GM04504 (cell line): ENCODE data around the gene CTNNA3.

Experiments used
- DNase-seq: peaks from one replicate; pipeline ENCODE4 v3.0.0-alpha.2; 2012; ENCODE audit warnings: low read depth

Gene CTNNA3

DNA sequence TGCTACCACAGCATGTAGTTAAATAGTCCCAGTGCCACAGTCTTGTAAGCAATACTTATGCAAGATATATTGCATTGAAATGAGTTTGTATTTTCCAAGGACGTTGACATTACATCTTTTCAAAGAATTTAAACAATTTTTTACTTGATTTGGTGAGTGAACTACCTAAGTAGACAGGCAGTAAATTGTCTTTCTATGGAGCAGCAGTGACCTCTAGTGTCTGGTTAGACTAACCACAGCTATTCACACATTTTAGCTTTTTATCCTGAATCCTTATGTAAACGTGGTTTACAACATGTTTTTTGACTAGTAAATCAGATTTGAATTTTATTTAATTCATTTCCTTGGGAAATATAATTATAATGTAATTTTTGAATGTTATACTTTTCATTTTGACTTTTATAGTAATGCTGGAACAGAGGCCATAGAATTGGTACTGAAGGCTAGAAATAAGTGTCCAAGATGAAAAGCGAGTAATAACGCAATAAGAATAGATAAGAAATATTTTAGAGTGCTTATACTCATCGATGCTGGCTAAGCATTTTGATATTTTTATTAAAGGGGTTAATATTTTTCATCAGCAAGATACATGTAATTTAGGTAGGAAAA lies 764.6 kb downstream of the CTNNA3 start:
- peak; percentile 36 for DNase-seq

DNA sequence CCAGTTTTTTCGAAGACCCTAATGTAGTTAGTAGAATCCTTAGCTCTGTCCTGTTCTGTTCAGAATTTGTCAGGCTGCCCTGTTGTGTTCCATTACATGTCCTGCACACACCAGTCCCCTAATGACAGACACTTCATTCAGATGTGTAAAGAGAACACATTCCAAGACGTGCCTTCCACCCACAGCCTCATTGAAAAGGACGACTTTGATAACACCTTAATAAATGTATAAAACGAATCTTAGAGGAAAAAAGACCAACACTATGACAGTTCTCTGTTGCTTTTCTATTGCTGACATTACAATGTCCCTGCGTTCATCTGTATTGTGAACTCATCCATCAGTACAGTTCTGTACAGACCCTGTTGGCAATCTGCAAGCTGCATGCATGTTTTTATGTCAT lies 766.6 kb downstream of the CTNNA3 start:
- DNase-seq: no peak

DNA sequence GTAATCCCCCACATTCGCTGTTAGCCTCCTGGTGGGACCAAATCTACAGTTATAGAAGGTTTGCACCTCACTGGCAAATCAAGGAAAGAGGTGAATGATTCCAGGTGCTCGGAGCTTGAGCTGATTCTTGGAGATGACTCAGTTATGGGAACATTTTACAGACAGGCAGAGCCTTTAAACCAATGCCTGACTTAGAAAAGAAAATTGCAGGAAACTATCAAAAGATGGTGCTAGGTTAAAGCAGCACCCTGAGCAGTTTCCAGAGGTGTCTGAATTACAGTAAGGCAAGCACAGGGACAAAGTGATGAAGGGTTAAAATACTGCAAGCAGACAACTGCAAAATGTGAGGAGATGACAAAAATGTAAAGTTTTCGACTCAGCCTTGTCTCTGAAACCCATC lies 767.2 kb downstream of the CTNNA3 start:
- DNase-seq: no peak

DNA sequence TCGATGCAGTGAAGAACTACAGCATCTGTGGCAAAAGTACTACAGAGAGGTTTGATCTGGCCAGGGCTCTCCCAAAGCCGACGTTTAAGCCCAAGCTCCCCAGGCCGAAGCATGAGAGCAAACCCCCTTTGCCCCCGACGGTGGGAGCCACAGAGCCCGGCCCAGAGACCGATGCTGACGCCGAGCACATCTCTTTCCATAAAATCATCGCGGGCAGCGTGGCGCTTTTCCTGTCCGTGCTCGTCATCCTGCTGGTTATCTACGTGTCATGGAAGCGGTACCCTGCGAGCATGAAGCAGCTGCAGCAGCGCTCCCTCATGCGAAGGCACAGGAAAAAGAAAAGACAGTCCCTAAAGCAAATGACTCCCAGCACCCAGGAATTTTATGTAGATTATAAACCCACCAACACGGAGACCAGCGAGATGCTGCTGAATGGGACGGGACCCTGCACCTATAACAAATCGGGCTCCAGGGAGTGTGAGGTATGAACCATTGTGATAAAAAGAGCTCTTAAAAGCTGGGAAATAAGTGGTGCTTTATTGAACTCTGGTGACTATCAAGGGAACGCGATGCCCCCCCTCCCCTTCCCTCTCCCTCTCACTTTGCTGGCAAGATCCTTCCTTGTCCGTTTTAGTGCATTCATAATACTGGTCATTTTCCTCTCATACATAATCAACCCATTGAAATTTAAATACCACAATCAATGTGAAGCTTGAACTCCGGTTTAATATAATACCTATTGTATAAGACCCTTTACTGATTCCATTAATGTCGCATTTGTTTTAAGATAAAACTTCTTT lies 767.8 kb downstream of the CTNNA3 start:
- DNase-seq: no peak

- DNase-seq: no peak
Observed at GRCh38 chr10:66927251-66927935, 768.6 kb downstream of the CTNNA3 start.

DNA sequence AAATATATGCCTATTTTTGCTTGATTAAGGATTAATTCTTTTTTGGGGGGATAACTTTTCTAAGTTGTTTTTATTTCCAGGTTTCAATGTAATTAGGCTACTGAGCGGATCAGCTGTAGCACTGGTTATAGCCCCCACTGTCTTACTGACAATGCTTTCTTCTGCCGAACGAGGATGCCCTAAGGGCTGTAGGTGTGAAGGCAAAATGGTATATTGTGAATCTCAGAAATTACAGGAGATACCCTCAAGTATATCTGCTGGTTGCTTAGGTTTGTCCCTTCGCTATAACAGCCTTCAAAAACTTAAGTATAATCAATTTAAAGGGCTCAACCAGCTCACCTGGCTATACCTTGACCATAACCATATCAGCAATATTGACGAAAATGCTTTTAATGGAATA lies 769.2 kb downstream of the CTNNA3 start:
- no peak for DNase-seq

GRCh38 chr10:66925896-66926715 lies 769.9 kb downstream of the CTNNA3 start, which contains the start of gene LRRTM3:
Gene LRRTM3 (plus strand): TSS chr10:66926036.
- DNase-seq: peak; percentile 55

GRCh38 chr10:66925373-66925772 lies 770.6 kb downstream of the CTNNA3 start:
- no peak for DNase-seq

DNA sequence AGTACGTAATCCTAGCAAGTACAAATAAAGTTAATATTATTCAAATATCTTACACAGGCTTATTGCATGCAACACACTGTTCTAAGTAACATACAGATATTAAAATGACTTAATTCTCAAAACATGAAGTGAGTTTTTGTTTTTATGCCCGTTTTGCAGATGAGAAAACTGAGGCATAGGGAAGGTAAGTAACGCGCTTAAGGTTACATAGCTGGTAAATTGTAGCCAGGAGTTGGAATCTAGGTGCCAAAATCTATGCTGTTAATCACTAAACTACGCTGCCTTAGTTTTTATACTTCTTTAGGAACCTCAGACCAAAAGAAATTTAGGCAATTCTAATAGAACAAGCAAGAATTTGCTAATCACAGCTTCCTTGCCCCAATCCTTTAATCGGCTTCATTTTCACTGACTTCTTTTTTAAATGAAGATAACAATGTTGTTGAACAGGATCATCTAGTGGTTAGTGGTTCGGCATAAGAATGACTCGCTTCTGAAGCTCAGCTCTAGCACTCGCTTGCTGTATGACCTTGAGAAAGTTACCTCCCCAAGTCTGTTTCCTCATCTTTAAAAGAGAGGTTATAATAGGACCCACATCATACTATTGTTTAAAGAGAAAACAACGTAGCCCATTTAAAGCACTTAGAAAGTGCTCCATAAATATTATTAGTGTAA lies 771.2 kb downstream of the CTNNA3 start:
- DNase-seq: no peak

- no peak for DNase-seq
Observed at GRCh38 chr10:66919248-66919647, 776.7 kb downstream of the CTNNA3 start.

GRCh38 chr10:66917104-66917503 lies 778.9 kb downstream of the CTNNA3 start:
- no peak for DNase-seq

GRCh38 chr10:66916030-66916429 lies 780.0 kb downstream of the CTNNA3 start:
- no peak for DNase-seq

DNA sequence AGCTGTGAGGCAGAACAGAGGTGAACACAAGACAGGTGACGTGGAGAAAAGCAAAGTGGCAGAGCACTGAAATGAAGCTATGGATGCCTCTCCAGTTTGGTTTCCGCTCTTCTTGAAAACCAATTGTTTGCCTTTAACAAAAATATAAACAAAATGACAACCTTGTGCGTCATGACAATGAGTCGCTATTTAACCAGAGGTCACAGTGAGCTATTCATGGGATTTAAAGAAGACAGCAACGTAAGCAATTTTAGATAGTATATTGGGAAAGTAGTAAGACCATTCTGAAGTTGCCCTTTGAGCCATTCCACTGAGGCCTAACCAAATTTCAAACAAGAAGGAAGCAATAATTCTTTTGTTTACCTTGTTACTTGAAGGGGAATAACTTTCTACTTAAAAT lies 785.3 kb downstream of the CTNNA3 start:
- DNase-seq: no peak

DNA sequence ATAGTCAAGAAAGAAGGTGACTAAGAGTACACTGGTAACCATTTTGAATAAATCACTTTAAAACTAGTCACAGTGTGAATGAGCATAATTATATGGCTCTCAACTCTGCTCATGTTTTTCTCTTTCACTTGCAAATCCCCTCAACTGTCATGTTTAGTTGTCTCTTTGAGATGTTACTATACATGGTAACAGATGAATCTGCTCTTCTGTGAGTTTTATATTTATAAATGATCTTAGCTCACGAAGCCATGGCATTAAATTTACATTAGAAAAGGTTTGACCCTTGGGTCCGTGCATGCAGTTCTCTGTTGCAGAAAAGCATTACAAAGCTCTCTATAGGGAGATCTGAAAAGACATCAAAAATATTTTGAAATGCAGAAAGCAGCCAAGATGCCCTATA lies 803.1 kb downstream of the CTNNA3 start:
- no peak for DNase-seq

DNA sequence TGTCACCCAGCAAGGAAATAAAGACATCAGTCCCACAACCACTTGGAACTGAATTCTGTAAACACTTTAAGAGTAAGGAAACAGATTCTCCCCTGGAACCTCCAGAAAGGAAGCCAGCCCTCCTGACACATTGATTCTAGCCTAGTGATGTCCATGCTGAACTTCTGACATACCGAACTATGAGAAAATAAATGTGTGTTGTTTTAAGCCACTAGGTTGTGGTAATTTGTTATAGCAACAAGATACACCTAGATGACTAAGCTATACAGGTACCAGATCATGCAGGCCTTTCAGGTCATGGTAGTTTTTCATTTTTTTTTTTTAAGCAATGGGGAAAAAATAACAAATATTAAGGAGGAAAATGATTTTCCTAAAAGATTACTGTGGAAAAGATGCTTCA lies 807.8 kb downstream of the CTNNA3 start:
- no peak for DNase-seq

DNA sequence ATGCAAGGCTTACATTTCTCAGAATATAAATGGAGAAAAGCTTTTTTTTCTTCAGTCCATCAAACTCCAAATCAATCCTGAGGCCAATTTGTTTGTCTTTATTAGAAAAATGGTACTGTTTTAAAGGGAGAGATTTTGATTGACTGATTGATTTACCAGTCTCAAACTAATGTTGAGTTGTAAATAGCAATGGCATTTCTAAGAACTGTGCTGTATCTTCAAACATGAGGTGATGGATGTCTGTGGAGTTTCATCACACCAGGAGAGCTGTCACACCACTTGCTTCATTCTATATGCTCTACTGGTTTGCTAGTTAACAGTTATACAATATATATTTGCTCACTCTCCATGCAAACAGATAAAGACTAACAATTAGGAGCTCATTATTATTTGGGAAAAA lies 809.1 kb downstream of the CTNNA3 start:
- no peak for DNase-seq

DNA sequence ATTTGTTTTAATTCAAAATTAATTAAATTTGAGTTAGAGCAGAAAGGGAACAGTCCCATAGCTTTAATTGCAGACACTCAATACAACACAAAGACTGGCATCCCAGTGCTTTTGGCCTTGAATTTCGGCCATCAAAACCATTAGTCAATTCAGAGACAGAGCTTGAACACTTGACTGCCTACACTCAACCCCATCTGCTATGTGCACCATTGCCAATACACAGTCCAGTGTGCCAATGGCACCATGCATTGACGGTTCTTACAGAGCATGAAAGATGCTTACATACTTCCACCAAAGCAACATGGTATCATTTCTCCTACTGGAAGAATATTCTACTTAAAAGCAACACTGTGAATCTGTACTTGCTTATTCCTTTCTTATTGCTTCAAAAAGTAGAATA lies 813.7 kb downstream of the CTNNA3 start:
- DNase-seq: no peak

DNA sequence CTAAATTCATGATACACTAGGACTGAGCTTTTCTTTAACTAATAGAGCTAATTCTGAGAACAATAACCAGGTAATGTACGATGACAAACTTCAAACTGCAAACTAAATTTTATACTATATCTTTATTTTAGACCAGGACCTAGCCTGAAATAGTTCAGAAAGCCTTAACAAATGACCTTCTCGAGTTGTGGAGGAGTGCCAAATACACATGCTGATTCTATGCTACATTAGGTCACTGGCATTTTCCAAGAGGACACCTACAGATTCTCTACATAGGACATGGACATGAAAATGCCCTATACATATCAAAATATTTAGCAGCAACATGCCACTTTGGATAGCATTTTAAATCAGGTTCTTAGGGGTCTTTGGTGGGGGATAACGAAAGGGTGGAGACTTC lies 814.2 kb downstream of the CTNNA3 start:
- no peak for DNase-seq

DNA sequence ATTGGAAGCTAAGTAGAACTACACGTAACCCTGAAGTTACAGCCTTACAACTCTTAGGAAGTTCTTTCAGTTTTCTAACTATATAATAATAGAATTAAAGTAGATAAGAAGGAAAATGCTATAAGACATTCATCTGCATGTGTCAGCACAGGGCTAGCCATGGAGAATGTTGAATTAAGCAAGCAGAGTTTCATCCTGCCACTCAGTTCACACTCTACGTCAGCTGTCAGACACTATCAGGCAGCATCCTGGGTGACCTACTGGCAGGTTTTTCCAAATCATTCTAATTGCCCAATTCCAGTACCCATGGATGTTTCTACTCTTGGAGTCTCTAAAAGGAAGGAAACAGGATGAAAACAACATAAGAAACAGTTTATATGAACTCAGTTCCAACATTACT lies 815.2 kb downstream of the CTNNA3 start:
- no peak for DNase-seq

DNA sequence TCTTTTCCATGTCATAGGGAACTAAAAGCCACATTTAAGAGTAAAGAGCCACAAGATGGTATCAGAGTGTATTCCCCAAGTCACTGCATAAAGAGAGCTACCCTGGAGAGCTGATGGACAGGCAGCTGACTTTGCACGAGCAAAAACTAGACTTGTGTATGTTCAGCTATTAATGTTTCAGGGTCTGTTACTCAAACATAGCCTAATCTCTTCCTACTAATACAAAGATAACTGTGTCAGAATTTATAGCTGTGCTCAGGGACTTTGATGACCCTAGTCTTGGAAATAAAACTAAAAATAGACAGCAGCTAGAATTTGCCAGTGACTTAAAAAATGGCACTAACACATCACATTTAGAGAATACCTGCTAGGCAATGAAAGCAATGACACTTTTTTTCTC lies 815.7 kb downstream of the CTNNA3 start:
- no peak for DNase-seq

DNA sequence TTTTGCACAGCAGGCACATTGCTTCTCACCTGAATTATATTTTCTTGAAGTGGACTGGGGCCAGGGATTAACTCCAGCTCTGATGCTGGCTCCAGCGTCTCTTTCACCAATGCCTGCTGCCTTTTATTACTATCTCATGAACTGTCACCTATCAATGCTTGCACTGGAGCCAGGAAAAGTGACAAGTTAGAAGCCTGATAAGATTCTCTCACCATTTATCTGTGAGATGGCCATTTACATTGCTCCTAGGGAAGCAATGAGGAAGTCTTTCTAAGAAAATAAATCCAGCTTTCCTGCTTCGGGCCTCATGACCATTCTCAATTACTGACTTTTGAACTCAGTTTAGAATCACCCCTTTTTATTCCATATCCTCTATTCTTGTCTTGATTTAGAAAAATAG lies 818.6 kb downstream of the CTNNA3 start:
- DNase-seq: no peak

DNA sequence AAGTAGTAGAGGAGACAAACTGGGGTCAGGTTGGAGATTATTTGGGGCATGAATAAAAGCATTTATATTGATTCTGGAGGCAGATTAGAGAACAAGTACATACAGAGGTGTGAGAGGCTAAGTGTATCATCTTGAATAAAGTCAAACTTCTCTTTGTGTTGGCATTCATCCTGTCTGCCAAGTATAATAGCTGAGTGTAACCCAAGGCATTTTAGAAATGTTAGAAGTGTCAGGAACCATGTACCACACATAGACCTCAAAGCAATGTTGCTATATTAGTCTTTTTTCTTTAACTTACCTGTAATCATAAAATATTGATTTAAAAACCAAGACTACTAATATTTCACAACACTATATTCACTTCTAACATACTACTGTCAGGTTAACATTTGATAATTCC lies 826.4 kb downstream of the CTNNA3 start:
- no peak for DNase-seq
